Tibial nerve (tissue), 4 donors: ENCODE data around the gene ZNF474.

Experiments used
- EP300 ChIP-seq, 2 donors: sonication (generic); formaldehyde crosslinking; IDR thresholded peaks; one replicate each; pipeline ENCODE4 v1.6.1; 2017; ENCODE audit warnings: antibody characterized with exemption in 2 of 2, mild to moderate bottlenecking in 1 of 2
- POLR2A ChIP-seq, 2 donors: fragments of 450-650 bp; IDR thresholded peaks; one replicate each; pipeline ENCODE4 v1.6.1; 2017; ENCODE audit warnings: antibody characterized with exemption in 2 of 2, mild to moderate bottlenecking in 2 of 2, moderate library complexity in 2 of 2
- TF ChIP-seq, protein P1 (sequence below), 5 experiments: fragments of 200-600 bp in 3 of 5; fragments of 450-650 bp in 2 of 5; sonication (generic) in 3 of 5; IDR thresholded peaks; one replicate each; pipeline ENCODE4 v1.5.1; 2016 to 2019; ENCODE audit warnings: antibody characterized with exemption in 5 of 5, mild to moderate bottlenecking in 3 of 5, moderate library complexity in 2 of 5

DNA sequence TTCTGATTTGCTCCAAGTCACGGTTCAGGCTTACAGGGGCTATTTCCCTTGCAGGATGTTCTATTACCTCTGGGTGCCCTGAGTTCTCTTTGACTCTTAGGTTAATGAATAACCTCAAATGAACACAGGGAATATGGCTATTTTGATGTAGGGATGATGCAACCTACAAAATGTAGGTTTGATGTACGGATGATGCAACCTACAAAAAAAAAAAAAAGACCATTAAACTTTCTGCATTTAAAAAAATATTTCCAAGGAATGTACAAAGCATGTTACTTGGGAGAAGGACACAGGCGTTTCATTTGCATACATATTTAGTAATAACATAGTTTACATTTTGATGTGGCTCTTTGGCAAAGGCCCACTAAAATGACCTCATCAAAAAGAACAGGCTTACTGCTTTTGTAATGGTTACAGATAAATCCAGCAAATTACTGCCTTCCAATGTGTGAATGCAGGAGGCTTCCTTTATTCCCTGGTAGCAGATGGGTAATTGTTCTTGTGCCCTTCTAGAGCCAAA is 36.3 kb downstream of the ZNF474 start:
- TF ChIP-seq, protein P1, sequence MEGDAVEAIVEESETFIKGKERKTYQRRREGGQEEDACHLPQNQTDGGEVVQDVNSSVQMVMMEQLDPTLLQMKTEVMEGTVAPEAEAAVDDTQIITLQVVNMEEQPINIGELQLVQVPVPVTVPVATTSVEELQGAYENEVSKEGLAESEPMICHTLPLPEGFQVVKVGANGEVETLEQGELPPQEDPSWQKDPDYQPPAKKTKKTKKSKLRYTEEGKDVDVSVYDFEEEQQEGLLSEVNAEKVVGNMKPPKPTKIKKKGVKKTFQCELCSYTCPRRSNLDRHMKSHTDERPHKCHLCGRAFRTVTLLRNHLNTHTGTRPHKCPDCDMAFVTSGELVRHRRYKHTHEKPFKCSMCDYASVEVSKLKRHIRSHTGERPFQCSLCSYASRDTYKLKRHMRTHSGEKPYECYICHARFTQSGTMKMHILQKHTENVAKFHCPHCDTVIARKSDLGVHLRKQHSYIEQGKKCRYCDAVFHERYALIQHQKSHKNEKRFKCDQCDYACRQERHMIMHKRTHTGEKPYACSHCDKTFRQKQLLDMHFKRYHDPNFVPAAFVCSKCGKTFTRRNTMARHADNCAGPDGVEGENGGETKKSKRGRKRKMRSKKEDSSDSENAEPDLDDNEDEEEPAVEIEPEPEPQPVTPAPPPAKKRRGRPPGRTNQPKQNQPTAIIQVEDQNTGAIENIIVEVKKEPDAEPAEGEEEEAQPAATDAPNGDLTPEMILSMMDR (IDR thresholded peaks at IDR 0.05): no peak
- TF ChIP-seq EP300 (IDR thresholded peaks at IDR 0.05) (no peak), POLR2A (IDR thresholded peaks at IDR 0.05) (no peak)
